Trophoblast cell (in vitro differentiated cells and primary cell): ENCODE results near the gene PITPNM3.

Source experiments
- DNase-seq, 2 donors: peaks; one replicate each; pipeline ENCODE4 v3.0.0-alpha.2; 2016
- H2AFZ ChIP-seq: 2 replicates; pipeline ENCODE4 v1.6.1; 2013; ENCODE audit warnings: low read length, moderate library complexity, mild to moderate bottlenecking; ENCODE audit not compliant: insufficient read depth, poor library complexity
- H2AK5ac ChIP-seq: 2 replicates; pipeline ENCODE4 v1.6.1; 2013; ENCODE audit warnings: mild to moderate bottlenecking, low read length
- H2BK120ac ChIP-seq: 2 replicates; pipeline ENCODE4 v1.6.1; 2013; ENCODE audit warnings: low read length, mild to moderate bottlenecking, moderate library complexity; ENCODE audit not compliant: insufficient read depth, poor library complexity
- H2BK12ac ChIP-seq: 2 replicates; pipeline ENCODE4 v1.6.1; 2013; ENCODE audit warnings: mild to moderate bottlenecking, low read length, moderate library complexity
- H2BK5ac ChIP-seq: 2 replicates; pipeline ENCODE4 v1.6.1; 2013; ENCODE audit warnings: low read length, low read depth, moderate library complexity, mild to moderate bottlenecking; ENCODE audit not compliant: poor library complexity
- H3K14ac ChIP-seq: 2 replicates; pipeline ENCODE4 v1.6.1; 2013; ENCODE audit warnings: mild to moderate bottlenecking, low read length
- H3K18ac ChIP-seq: 2 replicates; pipeline ENCODE4 v1.6.1; 2013; ENCODE audit warnings: mild to moderate bottlenecking, low read length
- H3K23ac ChIP-seq: 2 replicates; pipeline ENCODE4 v1.6.1; 2013; ENCODE audit warnings: low read length
- H3K27ac ChIP-seq: 2 replicates; pipeline ENCODE4 v1.5.1; 2013; ENCODE audit warnings: low read depth, mild to moderate bottlenecking, inconsistent platforms, low read length, moderate library complexity
- H3K27me3 ChIP-seq: 2 replicates; pipeline ENCODE4 v1.6.1; 2013; ENCODE audit warnings: inconsistent platforms, mild to moderate bottlenecking, low read length, moderate library complexity; ENCODE audit not compliant: insufficient read depth
- H3K36me3 ChIP-seq, 2 experiments: 1 replicate in 1 of 2; 2 replicates in 1 of 2; pipeline ENCODE4 v1.6.1; 2013; ENCODE audit warnings: low read length in 2 of 2, mild to moderate bottlenecking in 2 of 2, moderate library complexity in 1 of 2; ENCODE audit not compliant: insufficient read depth in 2 of 2, control insufficient read depth in 1 of 2
- H3K4ac ChIP-seq: 2 replicates; pipeline ENCODE4 v1.6.1; 2013; ENCODE audit warnings: low read depth, mild to moderate bottlenecking, low read length, moderate library complexity
- H3K4me1 ChIP-seq, 2 experiments: 1 replicate in 1 of 2; 2 replicates in 1 of 2; pipeline ENCODE4 v1.6.1; 2013; ENCODE audit warnings: low read length in 2 of 2, mild to moderate bottlenecking in 2 of 2, moderate library complexity in 1 of 2; ENCODE audit not compliant: insufficient read depth in 2 of 2, control insufficient read depth in 1 of 2
- H3K4me2 ChIP-seq: 2 replicates; pipeline ENCODE4 v1.6.1; 2013; ENCODE audit warnings: inconsistent platforms, mild to moderate bottlenecking, low read length, moderate library complexity
- H3K4me3 ChIP-seq: 2 replicates; pipeline ENCODE4 v1.5.1; 2013; ENCODE audit warnings: mild to moderate bottlenecking, low read depth, low read length, inconsistent platforms
- H3K79me1 ChIP-seq: one replicate; pipeline ENCODE4 v1.6.1; 2013; ENCODE audit warnings: low read length
- H3K79me2 ChIP-seq: 2 replicates; pipeline ENCODE4 v1.6.1; 2013; ENCODE audit warnings: low read length, mild to moderate bottlenecking; ENCODE audit not compliant: control insufficient read depth, insufficient read depth, poor library complexity
- H3K9ac ChIP-seq: 2 replicates; pipeline ENCODE4 v1.6.1; 2013; ENCODE audit warnings: mild to moderate bottlenecking, low read length
- H3K9me3 ChIP-seq: 2 replicates; pipeline ENCODE4 v1.6.1; 2013; ENCODE audit warnings: low read depth, mild to moderate bottlenecking, control low read depth, inconsistent platforms, low read length; ENCODE audit not compliant: insufficient read depth
- H4K12ac ChIP-seq: 2 replicates; pipeline ENCODE4 v1.6.1; 2013; ENCODE audit warnings: low read depth, mild to moderate bottlenecking, low read length, moderate library complexity
- H4K8ac ChIP-seq: 2 replicates; pipeline ENCODE4 v1.6.1; 2013; ENCODE audit warnings: low read depth, mild to moderate bottlenecking, low read length, moderate library complexity
- H4K91ac ChIP-seq: one replicate; pipeline ENCODE4 v1.6.1; 2013; ENCODE audit warnings: low read depth, mild to moderate bottlenecking, low read length, moderate library complexity
- WGBS: extraction: QIAGEN DNeasy Blood & Tissue Kit; methylation state at CpG from one replicate; pipeline ENCODE4 v1.1.7; 2013; ENCODE audit warnings: missing lambda C conversion rate; ENCODE audit not compliant: insufficient read length, insufficient coverage; ENCODE audit errors: extremely low coverage; 5-methylcytosine and 5-hydroxymethylcytosine counted together

PITPNM3 gene

DNA sequence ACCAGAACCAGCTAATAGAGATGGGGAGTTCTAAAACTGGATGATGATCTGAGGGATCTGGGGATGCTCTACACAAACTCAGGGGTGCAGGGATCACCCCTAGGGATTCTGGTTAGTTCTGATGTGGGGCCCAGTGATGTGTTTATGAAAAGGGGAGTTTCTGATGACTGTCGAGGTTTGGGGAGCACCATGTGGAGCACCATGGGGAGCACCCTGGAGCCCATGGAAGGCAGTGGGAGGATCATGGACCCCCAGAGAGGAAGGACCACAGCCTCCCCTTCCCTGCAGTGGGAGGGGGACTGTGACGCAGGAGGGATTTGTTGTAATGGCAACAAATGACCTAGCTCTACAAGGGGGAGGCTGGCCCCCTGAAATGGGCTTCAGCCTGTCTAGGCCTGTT lies 93.7 kb downstream of the PITPNM3 start:
- H3K14ac ChIP-seq: no peak overlapping the region
- WGBS: no CpG with 5 or more reads among the region's 2 CpGs
- no peaks in the 10 kb centered on the region for H3K27me3 ChIP-seq
- peaks cover 2% of the 10 kb centered on the region for H3K9me3 ChIP-seq
- H4K91ac ChIP-seq: no peak overlapping the region
- no peak overlapping the region for H2BK120ac ChIP-seq
- no peak overlapping the region for H3K4ac ChIP-seq
- H3K36me3 ChIP-seq: no peaks in the 10 kb centered on the region
- no peak overlapping the region for H2BK5ac ChIP-seq
- no peak overlapping the region for H3K4me2 ChIP-seq
- no peak overlapping the region for H3K18ac ChIP-seq
- no peak overlapping the region for H2AK5ac ChIP-seq
- H3K23ac ChIP-seq: no peak overlapping the region
- H2BK12ac ChIP-seq: no peak overlapping the region
- no peak overlapping the region for H4K8ac ChIP-seq
- DNase-seq: no peak
- no peak overlapping the region for H4K12ac ChIP-seq
- no peak overlapping the region for H2AFZ ChIP-seq
- no peaks in the 10 kb centered on the region for H3K79me2 ChIP-seq
- H3K4me1 ChIP-seq: no peaks in the 10 kb centered on the region
- H3K4me3 ChIP-seq: no peak overlapping the region
- no peaks in the 10 kb centered on the region for H3K79me1 ChIP-seq
- H3K9ac ChIP-seq: no peak overlapping the region
- H3K27ac ChIP-seq: no peak overlapping the region

DNA sequence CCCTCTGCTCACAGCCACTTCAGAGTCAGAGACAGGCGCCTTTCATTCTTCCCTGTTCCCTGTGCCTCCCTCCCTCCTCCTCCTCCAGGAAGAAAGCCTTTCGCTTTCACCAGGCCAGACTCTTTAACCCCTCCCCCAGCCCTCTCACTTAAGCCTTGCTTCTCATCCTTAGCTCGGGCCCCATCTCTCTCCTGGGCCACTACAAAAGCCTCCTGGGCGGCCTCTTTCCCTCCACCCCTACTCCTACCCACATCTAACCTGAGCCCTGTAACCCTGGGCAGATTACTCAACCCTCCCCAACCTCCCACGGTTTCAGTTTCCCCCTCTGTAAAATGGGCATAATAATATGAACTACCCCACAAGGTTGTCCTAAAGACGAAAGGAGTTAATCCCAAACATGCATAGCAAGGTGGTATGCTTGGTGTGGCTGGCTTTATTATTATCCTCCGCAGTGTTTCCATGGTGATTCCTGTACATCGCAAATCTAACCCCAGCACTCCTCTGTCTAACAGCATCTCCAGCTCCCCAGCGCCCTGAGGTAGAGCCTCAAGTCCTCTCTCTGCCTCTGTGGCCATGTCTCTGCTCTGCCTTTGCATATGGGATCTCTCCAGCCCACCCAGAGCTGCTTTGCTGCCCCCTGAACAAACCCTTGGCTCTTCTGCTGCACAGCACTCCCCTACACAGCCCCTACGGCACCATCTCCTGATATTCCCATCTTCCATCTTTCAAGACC lies 94.4 kb downstream of the PITPNM3 start:
- H4K91ac ChIP-seq: no peak overlapping the region
- H3K9me3 ChIP-seq: peaks cover 2% of the 10 kb centered on the region
- no peak overlapping the region for H2BK5ac ChIP-seq
- WGBS: no CpG with 5 or more reads among the region's 10 CpGs
- H3K4me1 ChIP-seq: no peaks in the 10 kb centered on the region
- no peak overlapping the region for H3K18ac ChIP-seq
- DNase-seq: no peak
- H3K79me1 ChIP-seq: no peaks in the 10 kb centered on the region
- H2AK5ac ChIP-seq: no peak overlapping the region
- no peaks in the 10 kb centered on the region for H3K79me2 ChIP-seq
- no peaks in the 10 kb centered on the region for H3K27me3 ChIP-seq
- no peak overlapping the region for H3K4me3 ChIP-seq
- no peak overlapping the region for H3K9ac ChIP-seq
- no peak overlapping the region for H3K23ac ChIP-seq
- H3K4ac ChIP-seq: no peak overlapping the region
- H4K8ac ChIP-seq: no peak overlapping the region
- H3K36me3 ChIP-seq: no peaks in the 10 kb centered on the region
- H3K27ac ChIP-seq: no peak overlapping the region
- H2BK12ac ChIP-seq: no peak overlapping the region
- H3K4me2 ChIP-seq: no peak overlapping the region
- no peak overlapping the region for H2AFZ ChIP-seq
- no peak overlapping the region for H2BK120ac ChIP-seq
- H3K14ac ChIP-seq: no peak overlapping the region
- no peak overlapping the region for H4K12ac ChIP-seq

DNA sequence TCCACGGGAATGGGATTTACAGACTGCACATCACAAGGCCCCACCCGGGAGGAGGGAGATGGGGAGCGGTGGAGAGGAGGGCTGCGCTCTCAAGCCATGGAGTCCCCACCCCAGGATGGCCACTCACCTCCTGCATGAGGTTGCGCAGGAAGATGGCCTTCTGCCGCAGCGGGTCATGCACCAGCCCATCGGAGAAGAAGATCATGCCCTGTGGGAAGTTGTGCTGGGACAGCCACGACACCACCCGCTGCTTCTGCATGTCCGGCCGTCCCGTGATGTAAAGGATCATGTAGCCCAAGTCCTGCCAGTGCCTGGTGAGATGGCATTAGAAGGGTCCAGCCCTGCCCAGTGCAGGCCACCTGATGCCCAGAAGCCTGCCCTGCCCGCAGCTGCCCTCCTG lies 95.1 kb downstream of the PITPNM3 start:
- H3K79me1 ChIP-seq: no peaks in the 10 kb centered on the region
- no peak overlapping the region for H2AK5ac ChIP-seq
- no peak overlapping the region for H3K23ac ChIP-seq
- no CpG with 5 or more reads among the region's 14 CpGs for WGBS
- H3K4me1 ChIP-seq: no peaks in the 10 kb centered on the region
- H2BK12ac ChIP-seq: no peak overlapping the region
- H3K4ac ChIP-seq: no peak overlapping the region
- no peaks in the 10 kb centered on the region for H3K27me3 ChIP-seq
- no peak overlapping the region for H4K8ac ChIP-seq
- H3K27ac ChIP-seq: no peak overlapping the region
- no peak overlapping the region for H3K4me2 ChIP-seq
- no peak overlapping the region for H4K91ac ChIP-seq
- no peaks in the 10 kb centered on the region for H3K79me2 ChIP-seq
- no peak overlapping the region for H3K9ac ChIP-seq
- no peak overlapping the region for H3K18ac ChIP-seq
- no peak overlapping the region for H3K14ac ChIP-seq
- H3K36me3 ChIP-seq: no peaks in the 10 kb centered on the region
- H2AFZ ChIP-seq: no peak overlapping the region
- DNase-seq: no peak
- no peak overlapping the region for H2BK5ac ChIP-seq
- H3K4me3 ChIP-seq: no peak overlapping the region
- H2BK120ac ChIP-seq: no peak overlapping the region
- H3K9me3 ChIP-seq: peaks cover 2% of the 10 kb centered on the region
- no peak overlapping the region for H4K12ac ChIP-seq

DNA sequence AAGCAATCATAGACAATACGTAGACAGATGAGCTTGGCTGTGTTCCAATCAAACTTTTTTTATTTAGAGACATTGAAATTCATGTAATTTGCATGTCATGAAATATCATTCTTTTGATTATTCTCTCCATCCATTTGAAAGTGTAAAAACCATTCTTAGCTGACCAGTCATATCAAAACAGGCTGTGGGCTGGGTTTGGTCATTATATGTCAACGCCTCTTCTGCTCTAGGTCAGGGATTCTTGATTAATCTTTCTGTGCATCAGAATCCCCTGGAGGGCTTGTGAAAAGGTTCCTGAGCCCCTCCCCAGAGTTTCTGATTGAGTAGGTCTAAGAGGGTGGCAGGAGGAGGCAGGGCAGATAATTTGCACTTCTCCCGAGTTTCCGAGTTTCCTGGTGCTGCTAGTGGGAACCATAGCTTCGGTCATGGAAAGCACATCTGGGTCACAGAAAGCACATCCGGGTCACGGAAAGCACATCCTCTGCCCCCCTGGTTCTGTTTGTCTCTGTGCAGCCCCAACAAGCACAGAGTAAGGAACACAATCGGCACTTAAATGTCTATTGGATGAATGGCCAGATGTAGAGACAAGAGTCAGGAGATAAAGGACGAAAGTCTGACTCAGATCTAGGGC lies 95.7 kb downstream of the PITPNM3 start:
- Histone ChIP-seq H2AK5ac (no peak overlapping the region), H2BK5ac (no peak overlapping the region), H3K9me3 (peaks cover 2% of the 10 kb centered on the region), H3K4me3 (no peak overlapping the region), H3K4me1 (no peaks in the 10 kb centered on the region), H4K12ac (no peak overlapping the region), H3K36me3 (no peaks in the 10 kb centered on the region), H3K79me2 (no peaks in the 10 kb centered on the region), H3K9ac (no peak overlapping the region), H3K14ac (no peak overlapping the region), H3K4ac (no peak overlapping the region), H2AFZ (no peak overlapping the region), H2BK120ac (no peak overlapping the region), H3K4me2 (no peak overlapping the region), H3K23ac (no peak overlapping the region), H3K18ac (no peak overlapping the region), H2BK12ac (no peak overlapping the region), H4K91ac (no peak overlapping the region), H4K8ac (no peak overlapping the region), H3K79me1 (no peaks in the 10 kb centered on the region), H3K27me3 (no peaks in the 10 kb centered on the region), H3K27ac (no peak overlapping the region)
- no peak for DNase-seq
- WGBS: no CpG with 5 or more reads among the region's 9 CpGs
